Measurements from ENCODE around the gene DIPK1B.

DIPK1B gene

GRCh38 chr9:136743639-136744211, 31.4 kb downstream of the DIPK1B start:
- Histone ChIP-seq H3K27me3 (ENCODE audit: insufficient read depth, low read length, poor library complexity) (peaks cover 7% of the 10 kb centered on the region), H3K4me2 (ENCODE audit: insufficient read depth, low read length) (no peak overlapping the region), H3K4me3 (ENCODE audit: low read depth in 1 of 2, low read length in 2 of 2) (no peak overlapping the region), H3K27ac (ENCODE audit: low read length) (no peak overlapping the region), H3K79me2 (ENCODE audit: insufficient read depth, low read length) (no peaks in the 10 kb centered on the region), H3K9me3 (ENCODE audit: insufficient read depth, low read length, severe bottlenecking) (no peaks in the 10 kb centered on the region), H3K36me3 (ENCODE audit: insufficient read depth, low read length) (no peaks in the 10 kb centered on the region), H3K4me1 (ENCODE audit: insufficient read depth, low read length) (peaks cover 4% of the 10 kb centered on the region; the same call in 1 of the 2 replicates), H3K9ac (ENCODE audit: low read depth, low read length) (no peak overlapping the region), H2AFZ (ENCODE audit: low read depth, low read length) (no peak overlapping the region), H4K20me1 (ENCODE audit: insufficient read depth, low read length) (no peaks in the 10 kb centered on the region; the same call in 1 of the 2 replicates)
- ATAC-seq (ENCODE audit: insufficient read depth, low read depth) (no peak), DNase-seq (no peak)
- TF ChIP-seq EZH2 (IDR thresholded peaks at IDR 0.05; ENCODE audit: borderline replicate concordance, low read depth, low read length, severe bottlenecking) (no peak), CTCF (IDR thresholded peaks at IDR 0.05; ENCODE audit: borderline replicate concordance, extremely low read depth, low read length, poor library complexity, severe bottlenecking) (no peak)

GRCh38 chr9:136744773-136745172, 32.4 kb downstream of the DIPK1B start:
- Histone ChIP-seq H3K79me2 (ENCODE audit: insufficient read depth, low read length) (no peaks in the 10 kb centered on the region), H3K27me3 (ENCODE audit: insufficient read depth, low read length, poor library complexity) (peaks cover 7% of the 10 kb centered on the region)

GRCh38 chr9:136745389-136746154, 33.2 kb downstream of the DIPK1B start:
- H3K4me2 ChIP-seq (ENCODE audit: insufficient read depth, low read length): no peak overlapping the region
- no peak for TF ChIP-seq EZH2 (IDR thresholded peaks at IDR 0.05; ENCODE audit: borderline replicate concordance, low read depth, low read length, severe bottlenecking)
- no peak for TF ChIP-seq CTCF (IDR thresholded peaks at IDR 0.05; ENCODE audit: borderline replicate concordance, extremely low read depth, low read length, poor library complexity, severe bottlenecking)
- no peak overlapping the region for H2AFZ ChIP-seq (ENCODE audit: low read depth, low read length)
- no peaks in the 10 kb centered on the region for H3K9me3 ChIP-seq (ENCODE audit: insufficient read depth, low read length, severe bottlenecking)
- no peaks in the 10 kb centered on the region for H3K79me2 ChIP-seq (ENCODE audit: insufficient read depth, low read length)
- H4K20me1 ChIP-seq (ENCODE audit: insufficient read depth, low read length): no peaks in the 10 kb centered on the region; the same call in 1 of the 2 replicates
- DNase-seq (no peak), ATAC-seq (ENCODE audit: insufficient read depth, low read depth) (no peak)
- H3K36me3 ChIP-seq (ENCODE audit: insufficient read depth, low read length): no peaks in the 10 kb centered on the region
- no peak overlapping the region for H3K4me3 ChIP-seq (ENCODE audit: low read depth in 1 of 2, low read length in 2 of 2)
- peaks cover 4% of the 10 kb centered on the region; the same call in 1 of the 2 replicates for H3K4me1 ChIP-seq (ENCODE audit: insufficient read depth, low read length)
- no peak overlapping the region for H3K9ac ChIP-seq (ENCODE audit: low read depth, low read length)
- H3K27me3 ChIP-seq (ENCODE audit: insufficient read depth, low read length, poor library complexity): peaks cover 7% of the 10 kb centered on the region
- no peak overlapping the region for H3K27ac ChIP-seq (ENCODE audit: low read length)

More at GRCh38 chr9:136744773-136745172, 32.4 kb downstream of the DIPK1B start:
- H3K9ac ChIP-seq (ENCODE audit: low read depth, low read length): no peak overlapping the region
- H3K36me3 ChIP-seq (ENCODE audit: insufficient read depth, low read length): no peaks in the 10 kb centered on the region
- H2AFZ ChIP-seq (ENCODE audit: low read depth, low read length): no peak overlapping the region
- ATAC-seq (ENCODE audit: insufficient read depth, low read depth) (no peak), DNase-seq (no peak)
- no peak overlapping the region for H3K27ac ChIP-seq (ENCODE audit: low read length)
- no peaks in the 10 kb centered on the region; the same call in 1 of the 2 replicates for H4K20me1 ChIP-seq (ENCODE audit: insufficient read depth, low read length)
- H3K4me3 ChIP-seq (ENCODE audit: low read depth in 1 of 2, low read length in 2 of 2): no peak overlapping the region
- H3K4me2 ChIP-seq (ENCODE audit: insufficient read depth, low read length): no peak overlapping the region
- TF ChIP-seq EZH2 (IDR thresholded peaks at IDR 0.05; ENCODE audit: borderline replicate concordance, low read depth, low read length, severe bottlenecking): no peak
- TF ChIP-seq CTCF (IDR thresholded peaks at IDR 0.05; ENCODE audit: borderline replicate concordance, extremely low read depth, low read length, poor library complexity, severe bottlenecking): no peak
- H3K4me1 ChIP-seq (ENCODE audit: insufficient read depth, low read length): peaks cover 4% of the 10 kb centered on the region; the same call in 1 of the 2 replicates
- no peaks in the 10 kb centered on the region for H3K9me3 ChIP-seq (ENCODE audit: insufficient read depth, low read length, severe bottlenecking)
